ENCODE data around the gene GNAL.
A peak's percentile ranks its signal among the peaks of the same experiment; 100 is the strongest.

Gene GNAL

DNA sequence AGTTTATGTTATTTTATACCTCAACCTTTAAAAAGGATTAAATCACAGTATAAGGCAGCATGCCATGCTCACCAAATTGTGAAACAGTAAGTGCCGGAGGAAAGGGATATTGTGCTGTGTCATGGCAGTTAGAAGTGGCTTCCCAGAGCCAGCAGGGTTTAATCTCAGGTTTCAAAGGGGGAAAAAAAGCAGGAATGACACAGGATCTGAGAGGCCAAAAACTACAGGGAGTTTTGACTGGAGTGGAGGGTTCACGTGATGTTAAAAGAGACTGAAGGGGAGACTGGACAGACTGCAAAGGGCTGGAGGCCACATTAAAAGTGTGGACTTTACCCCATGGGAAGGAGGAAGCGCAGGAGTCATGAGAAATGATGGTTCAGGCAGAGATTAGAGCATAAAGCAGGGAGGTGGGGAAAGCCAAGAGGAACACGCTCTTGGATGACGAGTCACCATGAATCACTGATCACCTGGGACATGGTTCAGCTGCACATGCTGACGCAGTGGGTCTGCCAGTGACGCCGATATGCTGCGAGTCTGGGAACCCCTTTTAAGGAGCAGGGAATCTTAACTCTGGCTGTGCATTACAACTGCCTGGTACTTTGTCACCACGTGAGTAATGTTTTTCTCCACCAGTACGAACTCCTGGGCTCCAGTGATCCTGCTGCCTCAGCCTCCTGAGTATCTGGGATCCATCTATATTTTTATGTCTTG is 168.3 kb downstream of the GNAL start:
- peak; percentile 69 for DNase-seq

DNA sequence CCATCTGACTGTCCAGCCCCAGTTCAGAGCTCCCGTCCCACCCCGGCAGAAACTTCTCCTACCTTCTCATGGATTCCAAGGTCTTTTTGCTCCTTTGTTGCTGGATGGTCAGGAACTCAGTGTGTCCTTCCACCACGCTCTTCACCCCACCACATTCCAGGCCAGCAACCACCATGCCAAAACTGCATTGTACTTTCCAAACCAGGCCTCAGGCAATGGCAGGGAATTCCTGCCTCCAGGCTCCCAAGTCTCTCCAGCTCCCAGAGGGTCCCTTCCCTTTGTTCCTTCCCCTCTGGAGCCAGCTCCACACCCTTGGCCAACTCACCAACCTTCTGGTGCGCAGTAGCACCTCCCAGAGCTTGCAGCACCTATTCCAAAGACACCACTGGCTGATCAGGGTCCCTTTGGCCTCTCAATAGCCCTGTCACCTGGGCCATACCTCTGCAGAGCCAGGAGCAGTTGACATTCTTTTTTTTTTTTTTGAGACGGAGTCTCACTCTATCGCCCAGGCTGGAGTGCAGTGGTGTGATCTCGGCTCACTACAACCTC is 170.3 kb downstream of the GNAL start:
- DNase-seq: no peak

DNA sequence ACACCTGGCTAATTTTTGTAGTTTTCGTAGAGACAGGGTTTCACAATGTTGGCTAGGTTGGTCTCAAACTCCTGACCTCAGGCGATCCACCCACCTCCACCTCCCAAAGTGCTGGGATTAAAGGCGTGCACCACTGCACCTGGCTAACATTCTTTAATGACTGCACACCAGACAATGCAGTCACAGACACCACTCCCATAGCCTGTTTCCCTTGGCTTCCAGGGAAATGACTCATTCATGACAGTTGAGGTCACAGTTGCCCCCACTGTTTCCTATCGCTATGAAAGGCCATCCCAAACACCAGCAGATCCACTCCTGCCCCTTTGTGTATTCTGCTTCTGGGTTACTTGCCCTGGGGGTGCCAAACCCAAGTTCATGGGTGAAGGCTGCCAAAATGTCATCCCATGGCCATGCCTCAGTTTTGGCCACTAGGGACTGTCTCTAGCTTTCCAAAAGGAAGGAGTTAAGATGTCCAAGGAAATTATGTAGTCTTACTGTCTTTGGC is 170.9 kb downstream of the GNAL start:
- DNase-seq: no peak

DNA sequence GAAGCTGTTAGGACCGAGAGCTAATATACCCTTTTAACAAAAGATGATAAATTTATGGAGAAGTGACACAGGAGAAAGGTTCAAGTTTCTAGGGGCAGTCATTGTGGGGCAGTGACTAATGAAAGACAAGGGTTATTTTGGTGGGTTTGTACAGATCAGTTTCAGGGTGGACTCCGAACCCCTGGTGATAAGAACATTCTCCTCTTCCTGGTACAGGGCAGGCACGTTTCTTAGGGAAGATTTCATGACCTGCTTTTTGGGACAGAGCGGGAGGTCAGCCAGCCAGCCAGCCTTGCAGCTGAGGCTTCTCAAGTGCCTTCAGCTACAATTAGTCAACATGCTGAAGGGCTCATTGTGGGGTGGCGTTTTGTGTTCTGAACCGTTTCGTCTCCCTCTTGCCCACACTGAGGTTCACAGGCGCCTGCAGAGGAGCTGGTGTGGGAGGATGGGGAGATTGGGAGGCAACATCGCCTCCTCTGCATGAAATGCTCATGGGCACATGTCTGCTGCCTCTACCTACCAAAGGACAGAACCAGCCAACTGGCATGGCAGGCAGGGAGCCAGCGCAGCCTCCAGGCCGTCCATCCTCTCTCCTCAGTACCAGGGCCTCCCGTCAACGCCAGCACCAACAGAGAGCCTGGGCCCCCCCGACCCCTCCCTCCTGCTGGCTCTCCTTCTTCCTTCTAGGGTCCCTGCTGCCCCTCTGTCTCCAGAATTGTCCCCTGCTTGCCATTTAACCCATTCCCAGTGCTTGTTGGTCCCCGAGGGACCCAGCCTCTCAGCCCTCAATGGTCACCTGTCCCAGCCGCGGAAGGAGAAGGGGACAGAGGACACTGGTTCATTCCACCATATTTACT is 171.8 kb downstream of the GNAL start:
- DNase-seq: no peak

DNA sequence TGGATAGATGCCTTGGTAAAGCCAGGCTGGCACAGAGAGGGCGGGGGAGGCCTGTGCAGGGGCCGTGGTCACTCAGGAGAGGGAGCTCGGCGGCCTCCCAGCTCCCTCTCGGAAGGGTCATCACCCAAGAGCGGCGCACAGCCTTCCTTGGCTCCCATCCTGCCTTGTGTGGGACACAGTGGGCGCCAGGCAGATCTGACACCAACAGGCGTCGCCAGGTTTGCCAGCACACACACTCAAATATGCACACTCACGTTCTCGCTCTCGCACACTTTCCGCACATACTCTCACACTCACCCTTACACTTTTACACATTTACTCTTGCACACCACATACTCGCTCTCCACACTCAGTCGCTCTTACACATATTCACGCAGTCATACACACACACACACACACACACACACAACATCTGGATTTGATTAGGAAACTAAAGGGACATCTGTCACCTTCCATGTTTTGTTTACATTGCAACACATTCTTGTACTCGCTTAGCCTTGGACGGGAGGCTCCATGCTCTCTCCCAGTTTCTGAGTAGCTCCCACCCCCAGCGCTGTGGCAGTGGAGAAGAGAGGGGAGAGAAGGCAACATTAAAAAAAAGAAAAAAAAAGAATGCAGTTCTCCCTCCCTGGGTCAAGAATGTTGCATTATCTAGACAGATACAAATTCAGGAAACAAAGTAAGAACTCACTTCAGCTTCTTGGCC is 172.7 kb downstream of the GNAL start:
- no peak for DNase-seq

DNA sequence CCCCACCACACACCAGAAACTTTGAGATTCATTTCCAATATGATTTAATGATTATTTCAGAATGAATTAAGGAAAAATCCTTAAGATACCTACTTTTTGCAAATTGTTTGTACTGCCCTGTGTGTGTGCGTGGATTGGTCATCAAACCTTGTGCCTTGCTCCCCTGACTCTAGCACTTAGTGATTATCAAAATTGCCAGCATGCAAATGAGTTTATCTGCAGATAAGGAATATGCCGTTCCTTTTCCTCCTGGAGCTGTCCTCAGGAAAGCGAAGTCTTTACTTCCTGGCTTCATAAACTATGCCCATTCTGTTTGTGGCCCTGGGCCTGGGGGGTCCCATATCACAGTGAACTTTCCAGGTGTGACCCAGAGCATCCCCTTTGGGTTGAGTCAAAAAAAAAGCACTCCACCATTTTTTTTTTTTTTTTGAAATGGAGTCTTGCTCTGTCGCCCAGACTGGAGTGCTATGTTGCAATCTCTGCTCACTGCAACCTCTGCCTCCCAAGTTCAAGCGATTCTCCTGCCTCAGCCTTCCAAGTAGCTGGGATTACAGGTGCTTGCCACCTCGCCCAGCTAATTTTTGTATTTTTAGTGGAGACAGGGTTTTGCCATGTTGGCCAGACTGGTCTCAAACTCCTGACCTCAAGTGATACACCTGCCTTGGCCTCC is 173.5 kb downstream of the GNAL start:
- DNase-seq: no peak

DNA sequence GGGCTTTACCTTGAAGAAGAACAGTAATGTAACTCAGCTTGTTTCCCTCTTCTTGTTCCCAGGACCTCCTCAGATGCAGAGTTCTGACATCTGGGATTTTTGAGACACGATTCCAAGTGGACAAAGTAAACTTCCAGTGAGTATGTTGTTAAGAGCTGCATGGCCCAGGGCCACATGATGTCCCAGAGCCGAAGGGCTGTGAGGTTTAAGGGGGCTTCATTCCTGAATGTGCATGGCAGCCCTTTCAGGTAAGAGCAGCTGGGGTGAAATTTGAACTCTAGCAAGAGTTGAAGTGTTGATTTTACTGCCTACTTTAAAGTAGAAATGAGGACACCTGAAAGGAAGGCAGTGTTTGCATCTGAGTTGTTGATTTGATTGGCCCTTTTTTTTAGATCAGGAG is 175.4 kb downstream of the GNAL start:
- DNase-seq: no peak

DNA sequence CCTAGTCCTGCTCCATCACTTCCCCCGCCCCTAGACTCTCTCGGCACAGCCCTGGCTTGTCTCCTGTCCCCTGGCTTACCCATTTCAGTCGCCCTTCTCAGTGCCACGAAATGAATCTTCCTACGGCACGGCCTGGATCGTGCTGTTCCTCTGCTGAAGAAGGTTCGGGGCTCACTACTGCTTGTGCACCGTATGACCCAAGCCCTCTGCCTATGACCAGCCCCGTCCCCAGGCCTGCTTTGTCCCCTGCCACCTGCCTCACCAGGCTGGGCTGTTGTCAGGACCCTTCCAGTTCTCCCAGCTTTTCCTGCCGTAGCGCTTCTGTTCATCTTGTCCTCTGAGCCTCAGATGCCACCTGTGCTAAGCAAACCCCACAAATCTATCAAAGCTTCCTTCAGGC is 176.0 kb downstream of the GNAL start:
- DNase-seq: no peak

DNA sequence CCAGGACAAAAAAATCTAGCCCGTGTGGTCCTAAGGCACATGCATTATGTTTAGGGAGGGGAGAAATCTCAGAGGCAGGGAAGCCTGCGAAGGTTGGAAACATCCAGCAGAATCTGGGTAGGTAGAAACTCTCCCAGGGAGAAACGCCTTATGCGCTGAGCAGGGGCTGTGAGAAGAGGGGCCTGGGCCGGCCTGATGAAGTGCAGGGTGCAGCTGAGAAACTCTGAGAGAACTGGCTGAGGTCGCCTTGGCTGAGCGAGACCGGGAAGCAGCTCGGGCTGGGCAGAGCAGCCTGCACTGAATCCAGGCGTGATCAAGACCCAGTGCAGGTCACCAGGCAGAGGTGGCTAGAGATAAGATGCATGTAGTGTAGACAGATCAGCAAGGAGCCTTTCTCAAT is 177.3 kb downstream of the GNAL start:
- no peak for DNase-seq

DNA sequence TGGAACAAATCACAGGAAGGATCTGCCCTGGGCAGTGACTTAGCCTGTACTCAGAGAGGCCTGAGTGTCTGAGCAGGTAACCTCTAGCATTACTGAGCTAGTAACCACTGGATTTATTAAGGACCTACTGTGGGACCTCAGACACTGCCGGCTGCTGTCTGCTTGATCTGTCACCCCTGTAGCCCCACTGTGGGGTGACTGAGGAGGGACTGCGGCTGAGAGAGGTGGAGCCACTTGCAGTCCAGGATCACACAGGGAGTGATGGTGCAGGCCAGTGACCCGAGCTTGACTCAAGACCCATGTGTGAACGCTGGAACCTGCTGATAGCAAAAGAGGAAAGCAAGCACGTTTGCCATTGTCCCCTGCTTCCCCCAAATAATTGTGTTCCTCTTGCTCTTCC is 177.7 kb downstream of the GNAL start:
- no peak for DNase-seq

DNA sequence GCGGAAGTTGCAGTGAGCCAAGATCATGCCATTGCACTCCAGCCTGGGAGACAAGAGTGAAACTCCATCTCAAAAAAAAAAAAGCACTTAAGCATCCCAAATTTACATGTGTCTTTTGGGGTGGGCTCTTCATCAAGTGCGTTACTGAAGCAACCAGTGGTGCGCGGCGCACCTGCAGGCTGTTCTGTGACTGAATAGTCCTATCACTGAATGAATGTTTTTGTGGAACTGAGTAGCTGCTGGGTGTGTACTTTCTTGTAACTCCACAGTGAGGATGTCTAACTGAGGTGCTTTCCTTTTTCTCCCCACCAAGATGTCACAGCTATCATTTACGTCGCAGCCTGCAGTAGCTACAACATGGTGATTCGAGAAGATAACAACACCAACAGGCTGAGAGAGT is 179.2 kb downstream of the GNAL start:
- DNase-seq: no peak

DNA sequence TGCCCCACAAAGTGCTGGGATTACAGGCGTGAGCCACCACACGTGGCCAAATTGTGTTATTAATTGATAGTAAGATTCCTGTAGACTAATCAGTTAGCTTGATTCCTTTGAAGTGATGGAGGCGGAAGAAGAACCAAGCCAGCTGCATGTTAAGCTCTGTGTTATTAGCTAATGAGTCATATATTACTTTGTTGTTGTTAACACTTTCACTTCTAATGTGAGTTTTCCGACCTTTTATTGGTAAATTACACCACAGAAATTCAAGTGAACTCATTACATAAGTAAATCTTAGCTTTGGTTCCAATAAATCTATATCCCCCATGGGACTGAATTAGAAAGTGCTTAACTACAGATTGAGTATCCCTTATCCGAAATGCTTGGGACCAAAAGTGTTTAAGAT is 182.4 kb downstream of the GNAL start:
- DNase-seq: no peak

DNA sequence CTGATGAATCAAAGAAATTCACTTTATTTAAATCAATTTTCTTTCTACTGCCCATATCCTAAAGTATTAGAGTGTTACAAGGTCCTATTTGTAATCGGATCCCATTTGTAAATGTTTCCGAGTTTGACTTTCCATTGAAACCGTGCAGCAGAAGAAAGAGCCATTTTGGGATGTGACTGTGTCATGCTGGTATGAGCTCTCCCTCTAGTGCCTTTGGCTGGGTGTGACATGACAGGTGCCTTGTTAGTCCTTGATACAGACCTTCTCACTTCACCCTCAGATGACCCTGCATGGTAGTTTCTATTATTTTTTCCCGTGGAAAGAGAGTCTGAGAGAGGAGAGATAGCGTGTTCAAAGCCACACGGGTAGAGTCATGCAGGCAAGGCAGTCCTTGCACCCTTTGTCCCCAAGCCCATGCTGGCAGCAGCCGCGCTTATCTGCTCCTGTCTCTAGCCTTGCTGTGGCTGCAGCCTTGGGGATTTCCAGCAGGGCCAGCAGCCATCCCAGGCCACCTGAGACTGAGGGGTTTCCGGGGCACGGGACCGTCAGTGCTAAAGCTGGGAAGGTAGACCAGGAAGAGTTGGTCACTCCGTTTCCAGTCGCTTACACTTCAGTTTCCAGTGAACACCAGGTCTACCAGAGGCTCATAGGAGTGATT is 183.5 kb downstream of the GNAL start:
- peak; percentile 87 for DNase-seq

DNA sequence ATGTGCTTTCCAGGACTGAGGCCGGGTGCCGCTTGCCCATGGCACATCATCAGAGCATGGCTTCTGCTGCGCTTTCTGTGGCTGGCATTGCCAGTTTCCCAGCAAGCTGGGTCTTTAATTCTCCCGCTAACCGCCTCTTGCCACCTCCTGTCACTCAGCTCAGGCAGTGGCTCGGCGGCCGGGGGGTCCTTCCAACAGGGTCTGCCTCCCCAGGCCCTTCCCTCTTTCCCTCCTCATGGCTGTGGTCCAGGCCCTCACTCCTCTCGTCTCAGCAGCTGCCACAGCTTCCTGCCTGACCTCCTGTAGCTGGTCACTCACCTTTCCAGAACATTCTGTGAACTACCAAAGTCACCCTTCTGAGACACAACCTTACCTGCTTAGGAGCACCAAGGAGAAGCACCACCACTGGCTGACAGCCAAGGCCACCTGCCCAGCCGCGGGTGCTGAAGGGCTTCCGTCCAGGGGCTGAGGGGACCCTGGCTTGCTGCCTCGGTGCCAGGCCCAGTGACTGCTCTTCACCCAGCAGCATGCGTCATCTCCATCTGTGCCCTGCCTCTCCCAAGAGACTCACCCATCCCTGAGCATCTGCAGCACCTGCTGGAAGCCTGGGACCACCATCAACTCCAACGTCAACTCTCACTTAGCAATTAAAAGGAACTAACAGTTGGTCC is 184.7 kb downstream of the GNAL start:
- DNase-seq: no peak

DNA sequence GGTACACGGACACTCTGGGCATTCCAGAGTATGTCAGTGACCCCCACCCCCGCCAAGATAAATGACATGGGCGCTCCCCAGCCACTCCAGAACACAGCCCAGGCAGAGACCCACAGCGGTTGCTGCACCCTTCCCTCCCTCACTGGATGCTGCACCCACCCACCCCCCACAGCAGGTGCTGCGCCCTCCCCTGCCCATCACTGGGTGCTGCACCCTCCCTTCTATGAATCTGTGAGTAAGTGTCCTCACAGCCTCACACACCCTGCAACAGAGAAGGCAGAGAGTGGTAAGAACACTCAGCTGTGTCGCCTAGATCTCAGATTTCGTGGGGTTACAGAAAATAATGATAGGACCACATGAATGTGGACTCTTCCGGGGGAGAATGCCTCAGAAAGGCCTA is 185.6 kb downstream of the GNAL start:
- DNase-seq: no peak

DNA sequence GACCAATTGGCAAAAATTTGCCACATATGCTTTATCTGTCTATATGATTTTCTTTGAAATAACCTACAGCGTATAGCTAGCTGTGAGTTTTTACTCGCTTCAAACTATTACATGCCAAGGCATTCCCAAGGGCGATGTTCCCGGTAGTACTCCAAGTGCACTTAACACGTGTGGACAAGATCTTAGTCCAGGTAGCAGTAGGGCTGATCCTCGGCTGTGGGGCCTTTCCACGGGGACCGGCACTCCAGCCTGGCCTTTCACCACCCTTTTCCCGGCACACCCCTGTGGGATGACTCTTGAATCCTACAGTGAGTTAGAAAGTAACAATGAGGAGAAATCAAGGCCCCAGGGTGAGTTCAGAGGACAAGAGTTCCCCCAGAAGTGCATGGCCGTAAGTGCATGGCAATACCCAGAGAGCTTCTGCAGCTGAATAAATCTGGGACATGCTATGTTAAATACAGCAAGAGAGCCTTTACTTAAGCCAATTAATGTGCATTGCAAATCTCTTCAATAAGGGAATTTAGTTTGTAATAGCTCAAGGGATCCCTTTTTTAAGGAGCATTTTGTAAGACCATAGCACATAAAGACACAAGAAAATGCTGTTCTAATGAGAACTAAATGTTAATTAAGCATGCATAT is 188.6 kb downstream of the GNAL start:
- no peak for DNase-seq

DNA sequence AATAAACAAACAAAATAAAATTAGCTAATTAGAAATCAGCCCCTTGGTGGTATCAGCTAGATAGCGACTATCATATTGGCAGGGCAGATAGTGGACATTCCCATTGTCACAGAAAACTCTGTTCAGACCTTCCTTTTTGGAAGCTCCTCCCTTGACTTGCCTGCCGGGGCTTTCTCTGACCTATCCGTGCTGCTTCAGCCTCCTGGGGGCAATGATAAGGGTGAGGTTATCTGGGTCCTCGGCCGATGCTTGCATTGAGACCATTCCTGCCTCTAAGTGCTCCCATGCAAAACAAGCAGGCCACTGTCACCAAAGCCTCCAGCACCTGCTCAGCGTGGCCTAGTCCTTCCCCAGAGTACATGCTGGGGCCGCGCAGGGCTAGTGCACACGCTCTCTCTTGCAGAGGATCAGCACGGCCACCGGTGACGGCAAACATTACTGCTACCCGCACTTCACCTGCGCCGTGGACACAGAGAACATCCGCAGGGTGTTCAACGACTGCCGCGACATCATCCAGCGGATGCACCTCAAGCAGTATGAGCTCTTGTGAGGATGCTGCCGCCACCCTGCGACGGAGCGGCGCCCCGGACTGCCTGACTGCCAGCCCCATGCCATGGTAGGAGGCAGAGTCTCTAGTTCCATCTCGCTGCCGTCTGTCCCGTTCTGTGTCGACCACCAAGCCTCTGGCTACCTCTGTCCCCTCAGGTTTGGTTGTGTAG is 191.7 kb downstream of the GNAL start:
- no peak for DNase-seq

DNA sequence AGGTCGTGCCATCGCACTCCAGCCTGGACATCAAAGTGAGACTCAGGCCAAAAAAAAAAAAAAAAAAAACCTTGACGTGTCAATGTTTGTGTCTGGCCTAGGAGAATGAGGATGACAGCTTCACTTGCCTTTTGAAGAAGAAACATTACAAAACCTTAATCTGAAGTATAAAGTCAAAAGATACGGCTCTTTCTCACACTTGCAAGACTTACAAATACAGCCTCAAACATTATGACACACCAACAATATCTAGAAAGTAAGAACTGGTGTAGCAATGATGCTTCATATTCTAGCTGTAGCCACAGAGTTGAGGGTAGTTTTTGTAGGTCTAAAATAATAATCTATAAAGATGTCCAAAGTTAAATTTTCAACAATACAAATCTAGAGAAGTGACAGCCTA is 193.6 kb downstream of the GNAL start:
- DNase-seq: no peak

DNA sequence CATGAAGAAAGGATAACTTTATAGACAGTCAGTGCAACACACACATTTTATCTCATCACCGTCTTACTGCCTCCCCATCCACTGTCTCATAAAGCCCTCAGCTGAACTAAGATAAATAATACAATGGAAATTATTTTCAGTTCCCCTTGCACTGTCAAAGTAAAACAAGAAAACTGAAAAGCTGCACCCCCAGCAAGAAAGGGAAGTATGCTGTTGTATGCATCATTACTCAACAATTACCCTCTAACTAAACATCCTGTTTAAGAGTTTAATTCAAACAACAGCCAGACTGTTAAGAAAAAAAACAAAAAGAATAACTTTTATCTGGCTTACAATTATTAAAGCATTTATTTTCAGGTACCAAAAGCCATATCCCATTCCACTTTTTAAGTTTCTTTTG is 194.1 kb downstream of the GNAL start:
- DNase-seq: no peak

DNA sequence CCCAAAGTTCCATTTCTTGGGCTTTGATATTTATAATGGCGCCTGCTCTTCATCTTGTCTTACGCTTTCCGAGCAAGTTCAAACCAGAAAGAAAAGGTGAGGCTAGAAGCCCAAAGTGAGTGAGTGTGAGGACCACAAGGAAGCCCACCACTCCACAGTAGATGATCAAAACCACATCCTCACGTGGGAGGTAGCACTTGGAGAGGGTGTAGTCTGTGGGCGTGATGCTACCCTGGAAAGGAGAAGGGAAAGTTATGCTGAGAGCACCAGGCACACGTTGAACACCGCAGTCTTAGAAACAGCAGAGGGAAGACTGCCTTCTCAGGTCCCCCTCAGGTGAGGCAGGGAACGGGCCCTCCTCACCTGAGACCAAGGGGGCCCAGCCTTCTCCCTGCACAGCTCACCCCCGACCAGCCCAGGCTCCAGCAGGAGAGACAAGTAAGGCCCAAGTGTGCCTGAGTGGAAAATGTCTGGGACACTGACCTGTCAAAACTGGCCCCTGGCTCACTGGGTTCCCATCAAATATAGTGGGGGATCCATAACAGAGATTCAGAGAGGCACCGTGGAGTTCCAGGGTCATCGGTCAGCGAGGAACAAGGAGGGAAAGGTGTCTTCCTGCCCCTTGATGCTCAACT is 195.4 kb downstream of the GNAL start:
- no peak for DNase-seq
